GM23338 (cell line): Measurements from ENCODE around the gene ANTXR1. TPM values are rescaled to one million over a fixed set of nuclear protein-coding genes. Genes with fewer than 3 reads are reported as not detected.

ENCODE experiments used
- ATAC-seq: fragments of 200-7000 bp; cut with Tn5 transposase; 3 replicates; pipeline ENCODE4 v1.9.1; 2020
- DNase-seq: peaks from one replicate; pipeline ENCODE4 v3.0.0-alpha.2; 2015; ENCODE audit warnings: low spot score
- H2AFZ ChIP-seq: fragments of 200-600 bp; sonication (generic); 2 replicates; pipeline ENCODE4 v1.8.0; 2016; ENCODE audit warnings: antibody characterized with exemption, mild to moderate bottlenecking, moderate library complexity
- H3F3A ChIP-seq: fragments of 200-600 bp; sonication (generic); replicated peaks from 2 replicates; pipeline ENCODE4 v1.8.0; 2017; ENCODE audit warnings: antibody characterized with exemption, mixed run types, low read depth
- H3K27ac ChIP-seq: fragments of 200-600 bp; sonication (generic); 2 replicates; pipeline ENCODE4 v1.6.1; 2016; ENCODE audit warnings: low read depth
- H3K27me3 ChIP-seq: fragments of 200-600 bp; sonication (generic); 2 replicates; pipeline ENCODE4 v1.8.0; 2016; ENCODE audit warnings: mild to moderate bottlenecking, mixed run types, moderate library complexity; ENCODE audit not compliant: insufficient read depth
- H3K36me3 ChIP-seq: fragments of 200-600 bp; sonication (generic); 2 replicates; pipeline ENCODE4 v1.8.0; 2016; ENCODE audit warnings: mild to moderate bottlenecking; ENCODE audit not compliant: insufficient read depth
- H3K4me1 ChIP-seq: fragments of 200-600 bp; sonication (generic); 2 replicates; pipeline ENCODE4 v1.8.0; 2016; ENCODE audit warnings: mild to moderate bottlenecking, moderate library complexity; ENCODE audit not compliant: insufficient read depth
- H3K4me2 ChIP-seq: fragments of 200-600 bp; sonication (generic); 2 replicates; pipeline ENCODE4 v1.7.1; 2017; ENCODE audit warnings: mixed run types
- H3K4me3 ChIP-seq: fragments of 200-600 bp; sonication (generic); 2 replicates; pipeline ENCODE4 v1.6.1; 2016; ENCODE audit warnings: mixed run types
- H3K79me2 ChIP-seq: fragments of 200-600 bp; sonication (generic); replicated peaks from 2 replicates; pipeline ENCODE4 v1.8.0; 2017; ENCODE audit warnings: mild to moderate bottlenecking; ENCODE audit not compliant: insufficient read depth
- H3K9me2 ChIP-seq: fragments of 200-600 bp; sonication (generic); 2 replicates; pipeline ENCODE4 v1.8.0; 2017; ENCODE audit not compliant: insufficient read depth
- H4K20me1 ChIP-seq: fragments of 200-600 bp; sonication (generic); replicated peaks from 2 replicates; pipeline ENCODE4 v1.8.0; 2017; ENCODE audit warnings: mild to moderate bottlenecking; ENCODE audit not compliant: insufficient read depth
- H3K27ac Mint-ChIP-seq: 2 replicates; pipeline ENCODE4 v1.8.0; 2020; ENCODE audit warnings: inconsistent platforms, mild to moderate bottlenecking, moderate library complexity, mixed read lengths
- H3K27me3 Mint-ChIP-seq: 3 replicates; pipeline ENCODE4 v1.8.0; 2022; ENCODE audit warnings: low read depth, mild to moderate bottlenecking, moderate library complexity, mixed read lengths, inconsistent platforms; ENCODE audit not compliant: insufficient read depth, poor library complexity
- H3K36me3 Mint-ChIP-seq: 3 replicates; pipeline ENCODE4 v1.8.0; 2021; ENCODE audit warnings: low read depth, mild to moderate bottlenecking, inconsistent platforms, moderate library complexity, mixed read lengths
- H3K4me1 Mint-ChIP-seq: 3 replicates; pipeline ENCODE4 v1.8.0; 2020; ENCODE audit warnings: mild to moderate bottlenecking, inconsistent platforms, mixed read lengths
- H3K4me3 Mint-ChIP-seq: 3 replicates; pipeline ENCODE4 v1.8.0; 2021; ENCODE audit warnings: moderate library complexity, mild to moderate bottlenecking, inconsistent platforms, mixed read lengths
- H3K9me3 Mint-ChIP-seq: 3 replicates; pipeline ENCODE4 v1.8.0; 2020; ENCODE audit warnings: moderate library complexity, mild to moderate bottlenecking, inconsistent platforms, mixed read lengths
- CREB1 ChIP-seq: fragments of 250-450 bp; sonication (Bioruptor Pico); IDR thresholded peaks from 2 replicates; pipeline ENCODE4 v1.5.0; 2020; ENCODE audit warnings: low read depth, mild to moderate bottlenecking, moderate library complexity
- CTCF ChIP-seq, 2 experiments: fragments of 200-600 bp in 1 of 2; sonication (generic) in 1 of 2; conservative IDR thresholded peaks; 2 replicates each; pipeline versions ENCODE4 v1.5.1 to v1.6.1; 2016 to 2017; ENCODE audit warnings: antibody characterized with exemption in 2 of 2, low read depth in 2 of 2, mild to moderate bottlenecking in 2 of 2, moderate library complexity in 1 of 2
- ETS1 ChIP-seq: IDR thresholded peaks from 2 replicates; pipeline ENCODE4 v1.6.1; 2016; ENCODE audit warnings: antibody characterized with exemption
- EZH2 ChIP-seq: fragments of 200-600 bp; sonication (generic); IDR thresholded peaks from one replicate; pipeline ENCODE4 v1.8.0; 2017; ENCODE audit warnings: antibody characterized with exemption, mild to moderate bottlenecking, low read depth; ENCODE audit not compliant: unreplicated experiment
- EZH2phosphoT487 ChIP-seq: fragments of 200-600 bp; sonication (generic); IDR thresholded peaks from one replicate; pipeline ENCODE4 v1.8.1; 2018; ENCODE audit warnings: antibody characterized with exemption; ENCODE audit not compliant: unreplicated experiment
- JUNB ChIP-seq: IDR thresholded peaks from one replicate; pipeline ENCODE4 v1.6.1; 2016; ENCODE audit warnings: antibody characterized with exemption; ENCODE audit not compliant: unreplicated experiment
- NANOG ChIP-seq: IDR thresholded peaks from 2 replicates; pipeline ENCODE4 v1.6.1; 2016; ENCODE audit warnings: antibody characterized with exemption, borderline replicate concordance
- POLR2AphosphoS5 ChIP-seq: IDR thresholded peaks from 2 replicates; pipeline ENCODE4 v1.6.1; 2016; ENCODE audit warnings: antibody characterized with exemption, low read depth
- REST ChIP-seq: IDR thresholded peaks from one replicate; pipeline ENCODE4 v1.6.1; 2018; ENCODE audit warnings: antibody characterized with exemption; ENCODE audit not compliant: unreplicated experiment
- STAT1 ChIP-seq: IDR thresholded peaks from one replicate; pipeline ENCODE4 v1.6.1; 2016; ENCODE audit warnings: antibody characterized with exemption; ENCODE audit not compliant: unreplicated experiment
- ZNF114 ChIP-seq: fragments of 250-450 bp; sonication (Bioruptor Pico); IDR thresholded peaks from 2 replicates; pipeline ENCODE4 v1.5.0; 2020; ENCODE audit warnings: mild to moderate bottlenecking, moderate library complexity
- ZNF331 ChIP-seq: fragments of 250-450 bp; sonication (Bioruptor Pico); IDR thresholded peaks from 2 replicates; pipeline ENCODE4 v1.5.0; 2020; ENCODE audit warnings: low read depth, mild to moderate bottlenecking, moderate library complexity
- ZNF462 ChIP-seq: fragments of 250-450 bp; sonication (Bioruptor Pico); IDR thresholded peaks from 2 replicates; pipeline ENCODE4 v1.5.0; 2020; ENCODE audit warnings: mild to moderate bottlenecking, moderate library complexity
- polyA plus RNA-seq: library from polyadenylated mRNA; unstranded; fragments of >200 nt; fragmentation: Nextera tagmentation; extraction: Ambion mirVana; gene quantifications from 2 replicates; pipeline ENCODE4 v1.2.1, GENCODE V29; 2016
- total RNA-seq: library from RNA; depleted of rRNA; stranded (reverse); fragments of >200 nt; shearing (Covaris generic); gene quantifications from 2 replicates; pipeline ENCODE4 v1.2.3, GENCODE V29; 2014

ANTXR1 gene
- total and polyA plus RNA-seq, 2 experiments from 2014 or later: 16.1 to 23.1 TPM

- H4K20me1 ChIP-seq: no peaks in the 10 kb centered on the region; the same call in 1 of the 2 replicates
- ATAC-seq: no peak
- H3K4me3 Mint-ChIP-seq: no peak overlapping the region
- H3K27ac ChIP-seq: no peak overlapping the region
- peaks cover 19% of the 10 kb centered on the region for H3K4me1 ChIP-seq
- TF ChIP-seq NANOG (no peak), EZH2 (no peak), CTCF (conservative IDR thresholded peaks at IDR 0.05; ENCODE audit: low read depth in 2 of 2) (no peak), EZH2phosphoT487 (no peak), ZNF331 (CRISPR knock-in tag) (no peak), ZNF114 (CRISPR knock-in tag) (no peak), CREB1 (CRISPR knock-in tag) (no peak), POLR2AphosphoS5 (no peak), ETS1 (no peak), ZNF462 (CRISPR knock-in tag) (no peak), REST (no peak), JUNB (no peak), STAT1 (no peak)
- H3K79me2 ChIP-seq: no peaks in the 10 kb centered on the region
- H3K9me3 Mint-ChIP-seq: no peaks in the 10 kb centered on the region
- peak overlapping the region; percentile 29; the same call in 1 of the 2 replicates for H3K27ac Mint-ChIP-seq
- no peak for DNase-seq
- no peaks in the 10 kb centered on the region for H3K27me3 ChIP-seq
- H3K4me2 ChIP-seq: no peak overlapping the region
- H3K36me3 ChIP-seq: no peaks in the 10 kb centered on the region
- no peak overlapping the region for H3K4me3 ChIP-seq
- H3K36me3 Mint-ChIP-seq: peaks cover 4% of the 10 kb centered on the region; the same call in 2 of the 3 replicates
- no peak overlapping the region for H2AFZ ChIP-seq
- H3K4me1 Mint-ChIP-seq: peaks cover 25% of the 10 kb centered on the region
- H3F3A ChIP-seq: no peaks in the 10 kb centered on the region
- H3K27me3 Mint-ChIP-seq: peaks cover 2% of the 10 kb centered on the region
- H3K9me2 ChIP-seq: no peaks in the 10 kb centered on the region
Observed at GRCh38 chr2:69162057-69162456, 149.1 kb downstream of the ANTXR1 start.
